ENCODE results near the gene ARMC12.

The ARMC12 gene

GRCh38 chr6:35736253-35736894 is 458 bp upstream of the ARMC12 start:
- DNase-seq: peak; percentile 88 to 89

GRCh38 chr6:35737413-35738211 is 780 bp downstream of the ARMC12 start:
- no peak for DNase-seq

GRCh38 chr6:35739645-35740524 is 3.1 kb downstream of the ARMC12 start:
- no peak for DNase-seq

- DNase-seq: no peak
Observed at GRCh38 chr6:35742842-35743241, 6.0 kb downstream of the ARMC12 start.

GRCh38 chr6:35745509-35745908 is 8.7 kb downstream of the ARMC12 start:
- no peak for DNase-seq

GRCh38 chr6:35746516-35746915 is 9.7 kb downstream of the ARMC12 start:
- no peak for DNase-seq

- DNase-seq: no peak
Observed at GRCh38 chr6:35747877-35748276, 11.0 kb downstream of the ARMC12 start.

- no peak for DNase-seq
Observed at GRCh38 chr6:35750557-35750956, 13.7 kb downstream of the ARMC12 start.

- peak in 1 of 2 donors; percentile 29 for DNase-seq
Observed at GRCh38 chr6:35751594-35751993, 14.8 kb downstream of the ARMC12 start.

- no peak for DNase-seq
Observed at GRCh38 chr6:35752330-35752729, 15.5 kb downstream of the ARMC12 start.

GRCh38 chr6:35754452-35755277 is 17.8 kb downstream of the ARMC12 start:
- DNase-seq: no peak

GRCh38 chr6:35755278-35755924 is 18.6 kb downstream of the ARMC12 start:
- no peak for DNase-seq

- DNase-seq: no peak
Observed at GRCh38 chr6:35757456-35758123, 20.8 kb downstream of the ARMC12 start.

- no peak for DNase-seq
Observed at GRCh38 chr6:35759426-35759825, 22.6 kb downstream of the ARMC12 start.

- DNase-seq: no peak
Observed at GRCh38 chr6:35765739-35766138, 28.9 kb downstream of the ARMC12 start.

GRCh38 chr6:35769211-35769610 is 32.4 kb downstream of the ARMC12 start:
- no peak for DNase-seq

GRCh38 chr6:35771343-35771627 is 34.5 kb downstream of the ARMC12 start:
- no peak for DNase-seq

- no peak for DNase-seq
Observed at GRCh38 chr6:35774116-35774794, 37.4 kb downstream of the ARMC12 start.

GRCh38 chr6:35775031-35775430 is 38.2 kb downstream of the ARMC12 start:
- no peak for DNase-seq

- peak in 1 of 2 donors; percentile 10 for DNase-seq
Observed at GRCh38 chr6:35776364-35777215, 39.8 kb downstream of the ARMC12 start, which contains the start of gene CLPSL2. Gene CLPSL2 (plus strand): TSS chr6:35776598. CDS start chr6:35776619, 21 bp downstream.

All from stimulated activated CD4-positive, alpha-beta T cell treated with anti-CD3 and anti-CD28 coated beads, Interleukin-2, amount 100 ng/mL, for 24 hours (primary cell).